PC-9 (cell line): ENCODE data around the gene CRYZ.

ENCODE experiments used
- CTCF ChIP-seq: fragments of 200-600 bp; sonication (generic); conservative IDR thresholded peaks from 2 replicates; pipeline ENCODE4 v1.6.1; 2017; ENCODE audit warnings: mixed run types, antibody characterized with exemption, mild to moderate bottlenecking, moderate library complexity
- EZH2 ChIP-seq: fragments of 200-600 bp; sonication (generic); IDR thresholded peaks from 2 replicates; pipeline ENCODE4 v1.8.0; 2017; ENCODE audit warnings: antibody characterized with exemption, low read depth

GRCh38 chr1:74763807-74764206, 31.0 kb upstream of the CRYZ start:
- TF ChIP-seq CTCF (no peak), EZH2 (no peak)
